Mesodermal cell (in vitro differentiated cells): Measurements from ENCODE around the gene PPARD.

ENCODE experiments used
- H3K27ac ChIP-seq: 2 replicates; pipeline ENCODE4 v1.7.0; 2013; ENCODE audit warnings: mild to moderate bottlenecking, low read depth, low read length, moderate library complexity; ENCODE audit not compliant: severe bottlenecking
- H3K36me3 ChIP-seq: 2 replicates; pipeline ENCODE4 v1.7.1; 2013; ENCODE audit warnings: mild to moderate bottlenecking, low read length, moderate library complexity; ENCODE audit not compliant: control insufficient read depth, insufficient read depth
- H3K4me1 ChIP-seq: one replicate; pipeline ENCODE4 v1.7.1; 2013; ENCODE audit warnings: mild to moderate bottlenecking, low read length; ENCODE audit not compliant: insufficient read depth, control insufficient read depth, poor library complexity, severe bottlenecking
- H3K4me3 ChIP-seq: 2 replicates; pipeline ENCODE4 v1.7.0; 2013; ENCODE audit warnings: low read length, control low read depth, mild to moderate bottlenecking; ENCODE audit not compliant: insufficient read depth, poor library complexity, severe bottlenecking; ENCODE audit errors: extremely low read depth
- H3K9me3 ChIP-seq: 2 replicates; pipeline ENCODE4 v1.7.1; 2013; ENCODE audit warnings: mild to moderate bottlenecking, low read length, moderate library complexity; ENCODE audit not compliant: control insufficient read depth
- WGBS, 2 experiments: methylation state at CpG; one replicate each; pipeline ENCODE4 v1.1.5; 2013; ENCODE audit warnings: missing lambda C conversion rate in 2 of 2; ENCODE audit not compliant: insufficient coverage in 2 of 2; 5-methylcytosine and 5-hydroxymethylcytosine counted together

The PPARD gene

GRCh38 chr6:35400901-35401311, 58.5 kb downstream of the PPARD start:
- peaks cover 9% of the 10 kb centered on the region for H3K36me3 ChIP-seq
- H3K9me3 ChIP-seq, result no peaks in the 10 kb centered on the region
- H3K27ac ChIP-seq, result no peak overlapping the region
- no peak overlapping the region for H3K4me3 ChIP-seq
- H3K4me1 ChIP-seq, result no peaks in the 10 kb centered on the region
- WGBS, 2 experiments, result 92 to 96% methylated on average over 5 of the region's 5 CpGs

DNA sequence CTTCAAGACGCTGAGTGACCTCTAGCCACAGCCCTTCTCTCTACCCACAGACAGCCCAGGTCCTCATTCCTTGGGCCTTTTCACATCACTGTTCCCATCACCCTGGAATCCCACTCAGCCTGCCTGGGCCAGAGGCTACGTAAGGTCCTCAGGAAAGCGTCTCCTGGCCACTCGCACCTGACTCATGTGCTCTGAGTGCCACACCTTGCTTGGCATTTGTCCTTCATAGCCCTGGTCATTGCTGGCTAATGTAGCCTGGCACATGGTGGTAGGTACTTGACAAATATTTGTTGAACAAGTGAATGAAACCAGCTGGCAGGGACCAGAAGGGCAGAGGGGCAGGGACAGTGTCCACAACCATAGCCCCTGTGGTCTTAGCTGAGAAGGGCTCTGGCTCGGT, 59.2 kb downstream of the PPARD start:
- WGBS, 2 experiments, result 96 to 100% methylated on average over 5 of the region's 5 CpGs
- Histone ChIP-seq H3K27ac (no peak overlapping the region), H3K9me3 (no peaks in the 10 kb centered on the region), H3K36me3 (peaks cover 9% of the 10 kb centered on the region), H3K4me3 (no peak overlapping the region), H3K4me1 (no peaks in the 10 kb centered on the region)

DNA sequence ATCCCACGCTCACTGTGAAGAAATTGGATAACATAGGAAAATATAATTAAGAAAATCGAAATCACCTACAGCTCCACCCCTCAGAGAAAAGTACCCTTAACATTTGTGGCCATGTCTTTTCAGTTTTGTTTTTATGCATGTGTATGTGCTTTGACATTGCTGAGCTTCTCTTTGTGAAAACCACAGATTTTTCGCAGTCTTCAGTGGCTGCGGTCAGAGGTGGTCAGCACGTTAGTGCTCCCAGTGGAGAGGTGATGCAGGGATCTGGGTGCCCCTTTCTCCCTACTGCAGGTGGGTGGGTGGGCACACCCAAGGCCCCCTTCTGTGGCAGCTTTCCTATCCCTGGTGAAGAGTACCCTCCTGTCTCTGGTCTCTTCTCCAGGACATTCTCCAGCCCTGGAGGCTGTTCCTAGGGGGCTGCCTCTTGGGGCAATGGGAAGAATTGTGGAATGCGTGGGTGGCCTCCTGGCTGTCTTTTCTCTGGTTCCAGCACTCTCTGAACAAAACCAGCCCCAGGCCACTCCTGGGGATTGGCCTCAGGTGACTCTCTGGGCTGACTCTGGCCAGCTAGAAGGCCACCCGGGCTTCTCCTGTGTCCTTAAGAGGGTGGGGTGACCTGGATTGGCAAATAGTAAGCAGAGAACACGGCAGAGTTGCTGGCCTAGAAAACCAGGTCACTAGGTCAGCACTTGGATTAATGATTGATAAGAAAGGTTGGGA, 59.9 kb downstream of the PPARD start:
- H3K4me1 ChIP-seq, result no peaks in the 10 kb centered on the region
- no peak overlapping the region for H3K27ac ChIP-seq
- WGBS, 2 experiments, result 83 to 87% methylated on average over 4 to 5 of the region's 8 CpGs
- no peak overlapping the region for H3K4me3 ChIP-seq
- no peaks in the 10 kb centered on the region for H3K9me3 ChIP-seq
- H3K36me3 ChIP-seq, result peaks cover 9% of the 10 kb centered on the region

- Histone ChIP-seq H3K4me1 (no peaks in the 10 kb centered on the region), H3K36me3 (peaks cover 6% of the 10 kb centered on the region), H3K4me3 (no peak overlapping the region), H3K27ac (no peak overlapping the region), H3K9me3 (no peaks in the 10 kb centered on the region)
- no CpG with 5 or more reads among the region's 5 CpGs for WGBS, 2 experiments
Observed at GRCh38 chr6:35402856-35403191, 60.5 kb downstream of the PPARD start.

DNA sequence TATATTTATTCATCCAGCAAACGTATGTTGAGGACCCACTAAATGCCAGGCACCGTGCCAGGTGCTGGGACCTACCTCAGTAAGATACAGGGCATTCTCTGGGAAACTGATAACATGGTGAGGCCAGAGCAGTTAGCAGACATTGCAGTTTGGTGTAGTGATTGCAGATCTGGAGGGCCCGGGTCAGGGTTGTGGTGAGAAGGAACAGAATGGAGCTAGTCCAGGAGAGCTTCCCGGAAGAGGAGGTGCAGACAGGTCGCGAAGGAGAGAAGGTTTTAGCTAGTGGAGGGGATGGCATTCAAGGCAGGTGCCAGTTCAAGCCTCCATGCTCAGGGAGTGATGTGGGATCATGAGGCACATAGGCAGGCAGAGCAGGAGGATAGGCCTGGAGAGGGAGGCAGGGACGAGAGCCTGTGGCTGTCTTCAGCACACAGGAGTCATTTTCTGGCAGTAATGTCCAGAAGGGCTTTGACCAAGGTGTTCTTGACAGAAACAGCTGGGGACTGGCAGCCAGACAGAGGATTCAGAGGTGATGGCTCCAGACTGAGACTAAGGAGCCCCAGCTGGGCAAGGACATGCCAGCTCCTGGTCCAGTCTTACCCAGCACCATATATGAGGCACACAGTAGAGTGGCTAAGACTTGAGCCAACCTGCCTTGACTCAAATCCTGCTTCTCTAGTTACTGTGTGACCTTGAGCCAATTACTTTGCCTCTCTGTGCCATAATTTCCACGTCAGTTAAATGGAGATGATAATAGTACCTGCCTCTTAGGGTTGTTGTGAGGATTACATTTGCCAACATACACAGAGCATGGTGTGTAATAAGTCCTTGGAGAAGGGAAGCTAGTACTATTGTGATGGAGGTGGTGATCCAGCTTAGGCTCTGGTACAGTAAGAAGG, 61.4 kb downstream of the PPARD start:
- H3K9me3 ChIP-seq, result no peaks in the 10 kb centered on the region
- no peak overlapping the region for H3K4me3 ChIP-seq
- H3K27ac ChIP-seq, result no peak overlapping the region
- H3K4me1 ChIP-seq, result no peaks in the 10 kb centered on the region
- 92 to 96% methylated on average over 7 of the region's 8 CpGs for WGBS, 2 experiments
- H3K36me3 ChIP-seq, result peaks cover 3% of the 10 kb centered on the region

DNA sequence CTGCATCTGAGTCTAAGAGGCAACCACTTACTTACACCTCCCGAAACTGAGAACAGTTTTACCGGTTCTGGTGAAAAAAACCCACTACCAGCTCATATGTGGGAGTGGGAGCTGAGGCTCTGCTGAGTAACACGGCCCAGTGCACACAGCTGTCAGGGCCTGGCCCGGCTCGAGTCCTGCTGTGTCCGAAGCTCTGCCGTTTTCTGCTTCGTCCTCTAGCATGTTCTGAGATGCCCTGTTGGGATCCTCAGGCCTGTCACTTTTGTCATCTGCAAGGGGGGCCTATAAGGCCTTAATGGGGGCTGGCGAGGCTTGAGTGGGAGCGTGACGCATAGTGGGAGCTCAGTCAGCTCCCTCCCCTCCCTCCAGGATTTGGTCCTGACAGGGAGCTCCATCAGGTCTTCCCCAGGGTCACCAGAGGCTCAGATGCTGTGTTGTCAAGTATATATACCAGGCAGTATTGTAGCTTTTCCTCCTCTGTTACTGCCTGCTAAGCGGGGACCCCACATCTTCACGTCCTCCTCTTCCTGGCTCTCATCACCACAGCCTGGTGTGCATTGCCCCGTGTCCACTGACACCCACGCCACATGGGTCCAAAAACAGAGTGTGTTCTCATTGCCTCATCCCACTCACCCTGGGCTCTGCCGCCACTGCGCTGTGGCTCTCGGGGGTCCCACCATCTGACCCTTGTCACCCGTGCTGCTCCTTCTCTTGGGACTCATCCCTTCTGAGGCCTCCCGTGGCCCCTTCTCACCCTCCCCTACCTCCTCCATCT, 64.5 kb downstream of the PPARD start:
- 90 to 96% methylated on average over 14 to 18 of the region's 20 CpGs for WGBS, 2 experiments
- peaks cover 7% of the 10 kb centered on the region for H3K36me3 ChIP-seq
- no peaks in the 10 kb centered on the region for H3K4me1 ChIP-seq
- no peaks in the 10 kb centered on the region for H3K9me3 ChIP-seq
- no peak overlapping the region for H3K27ac ChIP-seq
- H3K4me3 ChIP-seq, result no peak overlapping the region

- Histone ChIP-seq H3K4me1 (no peaks in the 10 kb centered on the region), H3K4me3 (no peak overlapping the region), H3K27ac (no peak overlapping the region), H3K9me3 (no peaks in the 10 kb centered on the region), H3K36me3 (peaks cover 14% of the 10 kb centered on the region)
- no CpG with 5 or more reads among the region's 5 CpGs for WGBS, 2 experiments
Observed at GRCh38 chr6:35409245-35409644, 66.9 kb downstream of the PPARD start.

DNA sequence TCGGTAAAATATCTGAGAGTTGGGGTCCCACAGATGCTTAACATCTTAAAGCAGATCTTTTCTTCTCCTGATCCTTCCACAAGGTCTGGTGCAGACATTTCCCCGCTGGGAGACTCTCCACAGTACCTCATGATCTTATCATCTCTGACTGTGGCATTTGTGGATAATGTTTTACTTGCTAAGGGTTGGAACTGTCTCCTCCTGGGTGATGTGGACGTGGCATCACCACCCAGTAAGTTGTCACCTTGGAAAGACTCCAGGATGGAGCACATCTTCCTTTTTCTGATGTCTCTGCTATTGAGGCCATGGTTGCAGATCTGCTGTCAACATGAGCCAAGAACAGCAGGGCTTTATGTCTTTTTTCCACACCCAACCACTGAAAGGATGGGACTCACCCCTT, 67.8 kb downstream of the PPARD start:
- no peaks in the 10 kb centered on the region for H3K4me1 ChIP-seq
- peaks cover 14% of the 10 kb centered on the region for H3K36me3 ChIP-seq
- H3K4me3 ChIP-seq, result no peak overlapping the region
- no peak overlapping the region for H3K27ac ChIP-seq
- 0% methylated on average over 1 of the region's 3 CpGs for WGBS, 2 experiments
- no peaks in the 10 kb centered on the region for H3K9me3 ChIP-seq

- peaks cover 15% of the 10 kb centered on the region for H3K36me3 ChIP-seq
- no peak overlapping the region for H3K27ac ChIP-seq
- no peaks in the 10 kb centered on the region for H3K9me3 ChIP-seq
- 82 to 91% methylated on average over 7 to 9 of the region's 9 CpGs for WGBS, 2 experiments
- no peak overlapping the region for H3K4me3 ChIP-seq
- H3K4me1 ChIP-seq, result no peaks in the 10 kb centered on the region
Observed at GRCh38 chr6:35411066-35411465, 68.7 kb downstream of the PPARD start.

DNA sequence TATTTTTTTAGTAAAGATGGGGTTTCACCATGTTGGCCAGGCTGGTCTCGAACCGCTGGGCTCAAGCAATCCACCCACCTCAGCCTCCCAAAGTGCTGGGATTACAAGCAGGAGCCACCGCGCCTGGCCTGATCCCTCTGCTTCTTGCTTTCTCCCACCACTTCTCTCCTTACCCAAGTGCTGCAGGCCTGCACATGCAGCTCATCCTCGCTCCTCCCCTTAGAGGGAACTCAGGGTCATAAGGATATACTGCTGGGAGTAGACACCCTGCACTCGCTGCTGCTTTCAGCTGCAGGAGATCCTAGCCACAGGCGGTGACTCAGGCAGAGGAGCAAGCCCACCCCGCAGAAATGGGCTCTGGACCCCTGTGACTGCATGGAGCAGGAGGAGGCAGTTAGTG, 69.7 kb downstream of the PPARD start:
- Histone ChIP-seq H3K4me1 (no peaks in the 10 kb centered on the region), H3K9me3 (no peaks in the 10 kb centered on the region), H3K4me3 (no peak overlapping the region), H3K36me3 (peaks cover 25% of the 10 kb centered on the region), H3K27ac (no peak overlapping the region)
- WGBS, 2 experiments, result 94 to 100% methylated on average over 6 to 8 of the region's 8 CpGs
